NCI-H128 (cell line): ENCODE results near the gene BANP.
"Not testable (repeated sequence)": the region's sequence is repeated elsewhere in the genome, so short reads cannot be mapped to it uniquely, and the experiment has no call there.

Experiments
- DNase-seq: peaks from one replicate; lab custom pipeline; 2025; ENCODE audit not compliant: unreplicated experiment; lab: John Stamatoyannopoulos, UW

The BANP gene

GRCh38 chr16:88014252-88014781, 63.1 kb downstream of the BANP start:
- DNase-seq = no peak

DNA sequence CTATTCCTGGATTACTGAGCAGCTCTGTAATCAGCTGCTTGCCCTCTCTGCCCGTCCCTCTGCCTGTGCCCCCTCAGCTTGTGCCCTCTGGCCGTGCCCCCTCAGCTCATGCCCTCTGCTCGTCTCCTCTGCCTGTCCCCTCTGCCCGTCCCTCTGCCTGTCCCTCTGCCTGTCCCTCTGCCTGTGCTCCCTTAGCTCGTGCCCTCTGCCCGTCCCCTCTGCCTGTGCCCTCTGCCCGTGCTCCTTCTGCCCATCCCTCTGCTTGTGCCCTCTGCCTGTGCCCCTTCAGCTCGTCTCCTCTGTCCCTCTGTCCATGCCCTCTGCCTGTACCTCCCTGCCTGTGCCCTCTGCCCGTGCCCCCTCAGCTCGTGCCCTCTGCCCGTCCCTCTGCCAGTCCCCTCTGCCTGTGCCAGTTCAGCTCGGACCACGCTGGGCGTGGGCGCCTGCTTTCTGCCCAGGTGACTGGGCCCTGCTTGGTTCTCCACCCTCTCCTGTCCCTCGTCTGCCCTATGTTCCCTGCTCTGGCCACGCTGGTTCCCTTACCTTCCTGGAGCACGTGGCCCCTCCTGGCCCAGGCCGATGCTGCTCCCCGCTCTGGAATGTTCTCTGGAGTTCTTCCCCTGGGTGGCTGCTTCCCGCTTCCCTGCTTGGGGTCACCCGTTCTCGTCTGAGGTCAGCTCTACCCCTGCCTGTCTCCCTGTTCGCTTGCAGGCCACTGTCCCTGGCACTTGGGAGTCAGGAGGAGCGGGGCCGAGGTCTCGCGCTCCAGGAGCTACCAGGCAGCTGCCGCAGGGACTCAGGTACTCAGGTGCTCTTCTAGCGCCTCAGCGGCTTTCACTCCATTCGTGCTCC, 63.9 kb downstream of the BANP start:
- DNase-seq = no peak

- no peak for DNase-seq
Measured at GRCh38 chr16:88015806-88016140, 64.5 kb downstream of the BANP start.

DNA sequence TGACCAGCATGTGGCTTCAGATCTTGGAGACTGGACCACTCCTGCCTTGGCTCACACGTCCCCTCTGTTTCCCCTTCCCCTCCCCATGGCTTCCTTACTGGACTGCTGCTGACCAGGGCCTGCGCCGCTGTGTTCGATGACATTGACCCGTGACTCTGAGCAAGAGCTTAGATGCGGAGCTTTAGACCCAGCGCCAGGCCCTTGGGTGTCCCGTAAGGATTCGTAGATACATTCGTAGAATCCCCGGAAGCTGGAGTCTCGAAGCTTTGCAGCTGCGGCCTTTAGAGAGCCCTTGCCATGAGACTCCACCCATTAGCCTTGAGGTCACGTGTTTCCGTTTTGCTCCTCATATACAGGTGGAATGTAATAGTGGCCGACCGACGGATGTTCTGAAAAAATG, 65.2 kb downstream of the BANP start:
- DNase-seq = not testable (repeated sequence)

DNA sequence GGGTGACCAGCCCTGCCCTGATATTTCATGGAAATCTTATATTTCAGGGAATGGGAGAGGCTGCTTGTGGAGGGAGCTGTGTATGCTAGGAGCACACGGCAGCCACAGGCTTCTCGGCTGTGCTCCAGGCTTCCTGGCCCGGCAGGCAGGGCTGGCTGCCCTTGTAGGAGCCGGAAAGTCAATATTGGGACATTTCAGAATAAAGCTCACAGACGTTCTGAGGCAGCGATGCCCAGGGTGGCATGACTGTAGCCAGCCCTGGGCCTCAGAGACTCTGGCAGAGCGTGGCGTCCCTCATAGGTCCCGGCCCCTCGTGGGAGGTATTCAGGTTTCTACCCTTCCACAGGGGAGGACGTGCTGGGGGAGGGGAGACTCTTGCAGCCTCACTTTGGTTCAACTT, 65.7 kb downstream of the BANP start:
- no peak for DNase-seq

DNA sequence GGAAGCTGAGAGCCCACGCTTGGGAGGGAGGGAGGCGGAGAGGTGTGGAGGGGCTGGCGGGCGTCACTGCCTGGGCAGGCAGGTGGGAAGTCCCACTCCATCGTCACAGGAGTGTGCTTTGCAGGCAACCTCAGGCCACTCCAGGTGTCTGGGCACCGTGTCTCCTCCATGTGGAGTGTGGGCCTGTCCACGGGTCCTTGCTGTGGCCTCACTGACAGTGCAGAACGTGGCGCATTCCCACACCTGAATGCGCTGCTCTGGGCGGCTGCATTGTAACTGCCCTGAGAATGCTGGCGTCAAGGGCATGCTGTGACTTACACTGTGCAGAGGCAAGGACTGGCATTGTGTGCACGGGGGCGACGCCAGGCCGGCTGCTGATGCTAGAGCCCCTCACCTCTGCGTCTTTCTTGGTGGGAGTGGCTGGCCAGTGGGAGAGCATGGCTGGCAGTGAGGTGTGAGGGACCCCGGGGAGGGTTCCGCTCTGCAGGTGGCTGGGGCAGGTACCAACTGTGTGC, 66.4 kb downstream of the BANP start:
- DNase-seq = no peak

- not testable (repeated sequence) for DNase-seq
Measured at GRCh38 chr16:88018382-88018781, 67.1 kb downstream of the BANP start.

DNA sequence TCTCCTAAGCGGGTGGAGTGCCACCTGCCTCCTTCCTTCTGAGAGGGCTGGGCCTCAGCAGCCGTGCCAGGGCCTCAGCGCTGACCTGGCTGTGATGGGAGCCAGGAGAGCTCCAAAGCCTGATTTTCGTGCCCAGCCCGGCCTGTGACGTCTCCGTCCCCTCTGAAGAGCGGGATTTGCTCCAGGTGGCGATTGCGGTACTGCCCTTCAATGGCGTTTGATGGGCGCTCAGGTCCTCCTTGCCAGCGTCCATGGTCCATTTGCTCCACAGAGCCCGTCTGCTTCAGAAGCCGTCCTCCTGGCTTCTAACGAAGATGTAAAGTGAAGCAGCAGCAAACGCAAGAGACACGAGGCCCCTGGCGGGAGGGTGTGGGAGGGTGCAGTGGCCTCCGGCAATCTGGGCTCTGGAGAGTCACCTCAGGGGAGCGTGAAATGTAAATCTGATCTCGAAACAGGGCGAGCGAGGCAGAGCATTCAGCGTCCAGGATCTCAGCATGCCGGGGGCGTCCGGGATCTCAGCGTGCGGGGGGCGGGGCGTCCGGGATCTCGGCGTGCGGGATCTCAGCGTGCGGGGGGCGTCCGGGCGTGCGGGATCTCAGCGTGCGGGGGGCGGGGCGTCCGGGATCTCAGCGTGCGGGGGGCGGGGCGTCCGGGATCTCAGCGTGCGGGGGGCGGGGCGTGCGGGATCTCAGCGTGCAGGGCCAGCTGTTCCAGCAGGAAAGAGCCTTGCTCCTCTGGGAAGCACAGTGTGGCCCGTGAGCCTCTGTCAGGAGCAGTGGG, 68.0 kb downstream of the BANP start:
- not testable (repeated sequence) for DNase-seq

DNA sequence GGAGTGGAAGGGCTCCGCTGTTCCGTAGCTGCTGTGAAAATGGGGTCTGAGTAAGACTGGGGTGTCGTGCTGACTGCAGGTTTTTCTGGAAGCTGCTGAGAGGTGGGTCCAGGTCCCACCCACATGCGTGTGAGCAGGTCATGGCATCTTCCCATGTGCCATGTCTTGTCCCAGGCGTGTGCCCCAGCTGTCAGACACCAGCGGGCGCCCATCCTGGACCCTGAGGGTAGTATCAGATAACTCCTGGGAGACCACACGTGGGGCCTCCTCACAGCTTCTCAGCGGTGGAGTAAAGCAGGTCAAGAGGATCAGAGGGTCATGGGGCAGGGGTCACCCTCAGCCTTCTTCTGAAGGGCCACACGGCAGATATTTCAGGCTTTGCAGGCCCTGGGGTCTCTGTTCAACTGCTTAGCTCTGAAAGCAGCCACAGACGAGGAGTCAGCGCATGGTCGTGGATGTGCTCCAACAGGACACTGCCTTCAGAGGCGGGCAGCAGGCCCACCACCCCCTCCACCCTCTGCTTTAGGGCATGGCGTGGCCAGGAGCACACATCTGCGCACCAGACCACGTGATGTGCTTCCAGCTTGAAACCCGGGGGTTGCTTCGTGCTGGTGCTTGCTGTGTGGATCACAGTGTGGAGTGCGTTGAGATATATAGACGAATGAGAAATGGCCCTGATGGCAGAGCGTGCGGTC, 68.7 kb downstream of the BANP start:
- DNase-seq = no peak

GRCh38 chr16:88020516-88020885, 69.3 kb downstream of the BANP start:
- DNase-seq = no peak

GRCh38 chr16:88021041-88021970, 70.1 kb downstream of the BANP start:
- DNase-seq = not testable (repeated sequence)

GRCh38 chr16:88022076-88023042, 71.1 kb downstream of the BANP start:
- DNase-seq = no peak

DNA sequence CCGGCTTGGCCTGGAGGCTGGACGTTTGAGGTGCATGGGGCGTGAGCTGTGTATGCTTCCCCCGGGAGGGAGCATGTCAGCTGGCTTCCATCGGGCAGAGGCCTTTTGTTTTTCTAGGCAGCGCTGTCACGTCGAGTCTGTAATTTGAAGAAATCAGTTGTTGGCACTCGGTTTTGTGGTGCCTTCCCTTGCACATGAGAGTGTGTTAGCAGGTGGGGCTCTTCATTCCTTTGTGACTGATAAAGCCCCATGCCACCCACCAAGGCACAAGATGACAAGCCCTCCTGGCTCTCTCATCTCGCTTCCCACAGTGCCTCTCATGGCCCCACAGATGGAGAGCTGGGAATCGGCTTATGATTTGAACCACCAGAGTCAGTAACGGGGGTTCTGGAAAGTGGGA, 72.1 kb downstream of the BANP start:
- DNase-seq = no peak

DNA sequence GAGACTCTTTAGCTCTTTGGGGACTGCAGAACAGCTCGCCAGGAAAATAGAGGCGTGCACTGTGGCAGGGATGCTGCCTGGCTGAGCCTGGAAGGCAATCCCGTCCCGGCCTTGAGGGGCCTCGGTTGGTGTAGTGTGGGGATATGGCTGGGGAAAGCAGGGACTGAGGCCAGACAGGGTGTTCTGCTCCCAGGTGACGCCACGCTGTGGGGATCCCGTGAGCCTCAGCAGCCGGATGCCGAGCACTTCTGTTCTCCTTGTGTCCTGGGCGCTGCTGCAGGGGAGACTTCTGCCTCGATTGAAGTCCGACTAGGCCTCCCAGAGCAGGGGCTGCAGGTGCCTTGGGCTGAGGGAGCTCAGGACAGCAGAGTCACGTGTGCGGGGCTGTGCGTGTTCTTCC, 72.6 kb downstream of the BANP start:
- DNase-seq = no peak

GRCh38 chr16:88024491-88025085, 73.4 kb downstream of the BANP start:
- DNase-seq = not testable (repeated sequence)

- DNase-seq = not testable (repeated sequence)
Measured at GRCh38 chr16:88025086-88025492, 73.9 kb downstream of the BANP start.

DNA sequence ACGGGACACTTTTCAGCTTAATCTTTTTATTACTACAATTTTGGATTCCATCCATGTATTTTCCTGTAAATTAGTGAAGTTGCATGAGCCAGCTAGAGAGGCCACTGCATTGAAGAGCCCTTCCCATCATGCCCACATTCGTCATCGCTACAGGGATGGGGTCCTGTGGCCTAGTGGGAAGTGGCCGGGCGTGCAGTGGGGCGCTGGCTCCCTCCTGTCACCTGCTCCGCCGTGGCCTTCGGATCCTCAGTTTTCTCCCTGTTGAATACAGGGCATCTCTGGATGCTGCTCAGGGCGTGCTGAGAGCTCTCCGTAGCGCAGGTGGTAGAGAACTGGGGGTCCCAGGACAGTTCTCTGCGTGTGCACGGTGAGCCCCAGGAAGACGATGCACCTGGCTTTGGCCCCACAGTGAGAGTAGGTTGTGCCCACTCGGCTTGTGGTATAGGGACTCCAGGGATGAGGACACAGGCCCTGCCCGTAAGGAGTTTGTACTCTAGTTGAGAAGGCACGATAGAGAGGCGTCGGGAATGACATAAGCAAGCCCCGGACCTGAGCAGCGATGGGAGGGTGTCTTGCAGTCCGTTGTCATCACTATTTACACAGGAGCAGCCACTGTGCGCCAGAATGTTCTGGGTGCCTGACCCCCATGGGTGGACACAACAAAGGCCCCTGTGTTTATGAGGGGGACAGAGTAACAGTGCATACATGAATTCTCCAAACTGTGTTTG, 74.8 kb downstream of the BANP start:
- not testable (repeated sequence) for DNase-seq
